K562 (cell line): Measurements from ENCODE around the gene ALG8. TPM values are rescaled to one million over a fixed set of nuclear protein-coding genes. Genes with fewer than 3 reads are reported as not detected.

Experiments used
- ATAC-seq: fragments of 200-7000 bp; cut with Tn5 transposase; 3 replicates; pipeline ENCODE4 v1.9.1; 2020; ENCODE audit warnings: moderate library complexity
- BruUV-seq: library from RNA; stranded (reverse); fragments of 400-500 nt; replicated peaks from 2 replicates; lab custom pipeline; 2021; lab: Mats Ljungman, UMichigan
- CTCF ChIA-PET: fragments of 300-600 bp; formaldehyde crosslinking; extraction: SDS; loops from one replicate; lab custom pipeline; 2021; ENCODE audit warnings: low intra/inter-chr PET ratio; lab: Yijun Ruan, JAX
- POLR2A ChIA-PET: fragments of 300-600, 350-650 bp; sonication (Branson Sonifier 250); formaldehyde crosslinking; extraction: SDS; loops from one replicate; lab custom pipeline; 2021; ENCODE audit warnings: antibody characterized with exemption, inconsistent platforms; lab: Yijun Ruan, JAX
- DNase-seq, 4 experiments: peaks; one replicate each; pipeline versions ENCODE4 v3.0.0 to v3.0.0-alpha.2; 2011 to 2018; ENCODE audit warnings: low spot score in 3 of 4, mixed read lengths in 3 of 4; ENCODE audit errors: extremely low read depth in 1 of 4
- FAIRE-seq: peaks from 2 replicates; lab custom pipeline; 2011; peaks lifted over from hg19 to GRCh38; lab: Jason Lieb, UNC
- H2AFZ ChIP-seq: 2 replicates; pipeline ENCODE4 v1.6.0; 2011; ENCODE audit warnings: low read depth, low read length, control low read depth, inconsistent platforms
- H3K27ac ChIP-seq: fragments of 200-600 bp; 3 replicates; pipeline ENCODE4 v1.8.0; 2011; ENCODE audit warnings: low read depth, mild to moderate bottlenecking, control low read depth, inconsistent platforms, low read length, moderate library complexity, mixed read lengths; ENCODE audit errors: extremely low read depth
- H3K27me3 ChIP-seq, 2 experiments: fragments of 300-600 bp in 1 of 2; 2 replicates in 1 of 2; 3 replicates in 1 of 2; pipeline versions ENCODE4 v1.6.0 to v1.8.0; 2011; ENCODE audit warnings: inconsistent platforms in 2 of 2, low read length in 2 of 2, mild to moderate bottlenecking in 1 of 2, mixed read lengths in 1 of 2, moderate library complexity in 1 of 2; ENCODE audit not compliant: control insufficient read depth in 2 of 2, insufficient read depth in 2 of 2
- H3K36me3 ChIP-seq: fragments of 300-600 bp; 3 replicates; pipeline ENCODE4 v1.8.0; 2011; ENCODE audit warnings: mild to moderate bottlenecking, low read length, inconsistent platforms; ENCODE audit not compliant: control insufficient read depth, insufficient read depth
- H3K4me1 ChIP-seq, 2 experiments: fragments of 200-600 bp in 1 of 2; replicated peaks in 1 of 2; 2 replicates in 1 of 2; 3 replicates in 1 of 2; pipeline versions ENCODE4 v1.5.1 to v1.8.0; 2011; ENCODE audit warnings: inconsistent platforms in 2 of 2, low read length in 2 of 2, mild to moderate bottlenecking in 1 of 2, mixed read lengths in 1 of 2, moderate library complexity in 1 of 2; ENCODE audit not compliant: control insufficient read depth in 2 of 2, insufficient read depth in 2 of 2
- H3K4me2 ChIP-seq: 2 replicates; pipeline ENCODE4 v1.6.1; 2011; ENCODE audit warnings: low read length, control low read depth, inconsistent platforms, mixed read lengths; ENCODE audit not compliant: insufficient read depth
- H3K4me3 ChIP-seq: fragments of 200-600 bp; sonication (generic), shearing (Covaris generic); 2 replicates; pipeline ENCODE4 v1.5.1; 2016; ENCODE audit warnings: control low read depth, inconsistent platforms
- H3K79me2 ChIP-seq: fragments of 200-600 bp; 3 replicates; pipeline ENCODE4 v1.8.0; 2011; ENCODE audit warnings: low read length, inconsistent platforms; ENCODE audit not compliant: control insufficient read depth, insufficient read depth
- H3K9ac ChIP-seq, 2 experiments: 2 replicates each; pipeline versions ENCODE4 v1.6.0 to v1.6.1; 2011; ENCODE audit warnings: low read depth in 2 of 2, low read length in 2 of 2, control low read depth in 1 of 2, inconsistent platforms in 1 of 2, mild to moderate bottlenecking in 1 of 2, mixed read lengths in 1 of 2; ENCODE audit not compliant: insufficient read depth in 1 of 2
- H3K9me1 ChIP-seq: one replicate; pipeline ENCODE4 v1.6.0; 2011; ENCODE audit warnings: inconsistent platforms, mild to moderate bottlenecking, low read length, moderate library complexity; ENCODE audit not compliant: control insufficient read depth, insufficient read depth
- H3K9me3 ChIP-seq: replicated peaks from 2 replicates; pipeline ENCODE4 v1.5.1; 2011; ENCODE audit warnings: low read depth, low read length, inconsistent platforms; ENCODE audit not compliant: control insufficient read depth, insufficient read depth
- H4K20me1 ChIP-seq: replicated peaks from 2 replicates; pipeline ENCODE4 v1.6.1; 2011; ENCODE audit warnings: low read length, inconsistent platforms, mixed read lengths; ENCODE audit not compliant: control insufficient read depth, insufficient read depth
- E2F3 ChIP-seq: fragments of 250-450 bp; sonication (Bioruptor Pico); IDR thresholded peaks from 2 replicates; pipeline ENCODE4 v1.4.0; 2020; ENCODE audit warnings: mild to moderate bottlenecking
- KLF1 ChIP-seq: fragments of 450-650 bp; IDR thresholded peaks from 2 replicates; pipeline ENCODE4 v1.6.1; 2016; ENCODE audit warnings: missing genetic modification characterization, missing compliant biosample characterization
- NCOA2 ChIP-seq, 2 experiments: fragments of 450-650 bp; IDR thresholded peaks; 2 replicates each; pipeline ENCODE4 v1.6.1; 2018; ENCODE audit warnings: mild to moderate bottlenecking in 2 of 2, moderate library complexity in 1 of 2; ENCODE audit not compliant: partially characterized antibody in 2 of 2
- NR2F6 ChIP-seq: fragments of 450-650 bp; formaldehyde crosslinking; IDR thresholded peaks from 2 replicates; pipeline ENCODE4 v1.4.0; 2020; ENCODE audit warnings: mild to moderate bottlenecking
- NRF1 ChIP-seq, 2 experiments: fragments of 450-650 bp; IDR thresholded peaks in 1 of 2; conservative IDR thresholded peaks in 1 of 2; 2 replicates each; pipeline ENCODE4 v1.6.1; 2014; ENCODE audit warnings: mild to moderate bottlenecking in 2 of 2
- PHB2 ChIP-seq: fragments of 450-650 bp; IDR thresholded peaks from 2 replicates; pipeline ENCODE4 v1.6.1; 2017; ENCODE audit warnings: low read depth
- PREB ChIP-seq: sonication (generic); formaldehyde crosslinking; IDR thresholded peaks from 2 replicates; pipeline ENCODE4 v1.8.1; 2023; ENCODE audit warnings: mild to moderate bottlenecking, missing genetic modification reagents
- PYGO2 ChIP-seq: fragments of 450-650 bp; IDR thresholded peaks from 2 replicates; pipeline ENCODE4 v1.6.1; 2016; ENCODE audit warnings: mild to moderate bottlenecking, missing genetic modification characterization, moderate library complexity, missing compliant biosample characterization
- RB1 ChIP-seq: fragments of 450-650 bp; IDR thresholded peaks from 2 replicates; pipeline ENCODE4 v1.6.1; 2017; ENCODE audit warnings: low read depth, mild to moderate bottlenecking
- SAFB2 ChIP-seq: fragments of 200-400 bp; formaldehyde crosslinking; IDR thresholded peaks from 2 replicates; pipeline ENCODE4 v1.6.1; 2018; ENCODE audit warnings: borderline replicate concordance, low read length, low read depth, moderate library complexity; ENCODE audit not compliant: severe bottlenecking
- THRAP3 ChIP-seq: fragments of 450-650 bp; IDR thresholded peaks from 2 replicates; pipeline ENCODE4 v1.6.1; 2016; ENCODE audit warnings: mild to moderate bottlenecking, inconsistent platforms, borderline replicate concordance
- ZEB2 ChIP-seq: fragments of 450-650 bp; IDR thresholded peaks from 2 replicates; pipeline ENCODE4 v1.6.1; 2016
- ZNF12 ChIP-seq: sonication (generic); formaldehyde crosslinking; IDR thresholded peaks from 2 replicates; pipeline ENCODE4 v1.4.0; 2020; ENCODE audit warnings: mild to moderate bottlenecking, missing genetic modification reagents
- ZNF324 ChIP-seq: fragments of 250-450 bp; sonication (Bioruptor Pico); IDR thresholded peaks from 2 replicates; pipeline ENCODE4 v1.4.0; 2020; ENCODE audit warnings: mild to moderate bottlenecking
- ZNF407 ChIP-seq: fragments of 450-650 bp; IDR thresholded peaks from 2 replicates; pipeline ENCODE4 v1.6.1; 2016; ENCODE audit warnings: low read depth
- WGBS: fragments of 100-300 bp; shearing (Covaris generic); methylation state at CpG from one replicate; pipeline ENCODE4 v1.1.6; 2016; ENCODE audit warnings: low coverage, mixed read lengths; ENCODE audit not compliant: insufficient coverage; ENCODE audit errors: missing lambda C conversion rate; 5-methylcytosine and 5-hydroxymethylcytosine counted together
- in situ Hi-C: fragments of 300-500 bp; cut with MboI; formaldehyde crosslinking; loops from 4 replicates; pipeline ENCODE4 v1.15.0; 2018; ENCODE audit warnings: inconsistent platforms, mixed read lengths
- intact Hi-C: fragments of 100-400 bp; cut with micrococcal nuclease; formaldehyde crosslinking; loops from 2 replicates; pipeline ENCODE4 v1.14.2; 2022
- polyA plus RNA-seq, 8 experiments: library from polyadenylated mRNA; depleted of rRNA in 4 of 8; stranded (reverse) in 5 of 8; unstranded in 3 of 8; fragments of >200 nt; fragmentation: Nextera tagmentation in 2 of 8; fragmentation: Illumina TruSeq in 1 of 8; extraction: Ambion mirVana in 2 of 8; extraction: Trizol in 1 of 8; gene quantifications; 2 replicates each; pipeline versions ENCODE4 v1.2.1 to v1.2.3, GENCODE V29; 2011 to 2014; ENCODE audit warnings: inconsistent platforms in 1 of 8, missing spikeins in 1 of 8
- total RNA-seq, 7 experiments: library from RNA; depleted of rRNA in 6 of 7; stranded (reverse); fragments of >200 nt in 6 of 7; fragmentation: Illumina TruSeq in 2 of 7; extraction: Trizol in 2 of 7; gene quantifications; 2 replicates each; pipeline versions ENCODE4 v1.2.1 to v1.2.3, GENCODE V29; 2011 to 2021; ENCODE audit warnings: low replicate concordance in 1 of 7

The ALG8 gene
- total and polyA plus RNA-seq, 9 of the 15 experiments (the other 6 are each of a cell fraction or from before 2014, with no cell fraction given): 59.3 to 189 (median 106) TPM

DNA sequence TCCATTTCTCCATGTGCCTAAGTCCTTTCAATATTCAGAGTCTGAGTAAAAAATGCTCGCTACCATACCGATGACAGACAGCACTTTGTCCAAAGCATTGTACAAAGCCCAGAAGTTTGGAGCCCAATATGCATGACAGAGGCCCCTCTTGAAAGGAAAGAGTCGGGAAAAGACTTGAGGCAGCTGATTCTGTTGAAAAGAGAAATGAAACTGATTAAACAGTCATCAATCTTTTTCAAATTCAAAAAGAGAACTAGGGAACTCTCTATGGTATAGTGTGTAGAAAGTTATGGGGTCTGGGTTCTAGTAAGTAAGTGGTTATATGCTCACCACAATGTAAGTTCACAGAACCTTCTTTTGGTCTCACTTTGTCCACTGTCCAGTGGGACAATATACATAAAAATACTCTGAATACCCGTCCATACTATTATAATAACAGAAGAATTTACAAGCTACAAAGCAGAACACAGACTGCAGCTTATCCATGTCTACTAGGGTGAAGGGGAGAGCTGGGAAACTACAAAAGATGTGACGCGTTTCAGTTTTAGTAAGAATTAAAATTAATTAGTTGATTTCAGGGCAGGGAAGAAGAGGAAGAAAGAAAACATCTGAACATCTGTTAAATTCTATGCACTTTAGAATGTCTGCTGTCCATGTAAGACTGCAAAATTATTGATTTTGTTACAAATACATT, 26.7 kb downstream of the ALG8 start:
- intact Hi-C loops: no loop called here
- no peaks in the 10 kb centered on the region for H3K4me1 ChIP-seq
- H3K9me1 ChIP-seq: no peaks in the 10 kb centered on the region
- FAIRE-seq (no peak), ATAC-seq (no peak), DNase-seq (no peak)
- CTCF ChIA-PET: no interaction called here
- BruUV-seq: no TSS peak
- no peaks in the 10 kb centered on the region for H3K79me2 ChIP-seq
- POLR2A ChIA-PET: interaction anchor here (1.4 kb wide), 1 partner anchor 8 kb away, joined by 3 read pairs; no protein-coding TSS in a partner anchor
- WGBS: 85% methylated on average over 6 of the region's 6 CpGs
- in situ Hi-C loops: no loop called here
- H3K9me3 ChIP-seq: no peaks in the 10 kb centered on the region
- H3K9ac ChIP-seq: no peak overlapping the region
- no peak overlapping the region for H3K4me2 ChIP-seq
- no peaks in the 10 kb centered on the region for H4K20me1 ChIP-seq
- H2AFZ ChIP-seq: no peak overlapping the region
- H3K27me3 ChIP-seq: no peaks in the 10 kb centered on the region
- H3K4me3 ChIP-seq: no peak overlapping the region
- H3K27ac ChIP-seq: no peak overlapping the region
- H3K36me3 ChIP-seq: peaks cover 63% of the 10 kb centered on the region
- no peak for TF ChIP-seq THRAP3
- TF ChIP-seq ZNF324 (CRISPR knock-in tag): no peak
- no peak for TF ChIP-seq PREB (CRISPR knock-in tag)
- TF ChIP-seq NRF1 (conservative IDR thresholded peaks at IDR 0.05 in 1 of 2, IDR thresholded peaks at IDR 0.05 in 1 of 2): no peak
- no peak for TF ChIP-seq ZNF12 (CRISPR knock-in tag)
- TF ChIP-seq NCOA2 (IDR thresholded peaks at IDR 0.05; ENCODE audit: partially characterized antibody in 2 of 2): no peak
- no peak for TF ChIP-seq NR2F6 (CRISPR knock-in tag)
- TF ChIP-seq RB1: no peak
- no peak for TF ChIP-seq PHB2
- TF ChIP-seq KLF1 (tag): no peak
- no peak for TF ChIP-seq ZNF407
- TF ChIP-seq E2F3: no peak
- no peak for TF ChIP-seq ZEB2
- no peak for TF ChIP-seq PYGO2 (tag)
- no peak for TF ChIP-seq SAFB2
